ENCODE data around the gene TACO1. TPM values are rescaled to one million over a fixed set of nuclear protein-coding genes. Genes with fewer than 3 reads are reported as not detected.

The TACO1 gene
- total and polyA plus RNA-seq, 2 donors from 2014 or later, result 18.4 to 80.1 TPM

- FAIRE-seq (no peak), DNase-seq (no peak)
- Histone ChIP-seq H3K4me1 (ENCODE audit: control insufficient read depth in 2 of 3, insufficient read depth in 2 of 3, low read depth in 1 of 3, low read length in 3 of 3) (no peaks in the 10 kb centered on the region), H3K27me3 (ENCODE audit: control insufficient read depth, insufficient read depth, low read length) (no peaks in the 10 kb centered on the region), H3K27ac (ENCODE audit: low read depth in 2 of 2, low read length in 2 of 2) (no peak overlapping the region), H3K4me3 (ENCODE audit: low read length in 3 of 3) (no peak overlapping the region), H3K9me3 (ENCODE audit: control insufficient read depth in 2 of 3, insufficient read depth in 1 of 3, low read length in 3 of 3) (no peaks in the 10 kb centered on the region), H3K36me3 (ENCODE audit: control insufficient read depth in 2 of 3, insufficient read depth in 3 of 3, low read length in 3 of 3) (peaks cover 0 to 19% (median 11%) of the 10 kb centered on the region in 3 donors), H3K9ac (ENCODE audit: low read length in 3 of 3) (no peak overlapping the region)
- no peak for TF ChIP-seq CTCF (IDR thresholded peaks at IDR 0.05; ENCODE audit: borderline replicate concordance, extremely low read depth, insufficient read depth)
- intact Hi-C loops (cut with DNase I), result no loop called here
These were observed 41.2 kb downstream of the TACO1 start for GRCh38 chr17:63641692-63642448.

- Histone ChIP-seq H3K36me3 (ENCODE audit: control insufficient read depth in 2 of 3, insufficient read depth in 3 of 3, low read length in 3 of 3) (peaks cover 0 to 17% (median 17%) of the 10 kb centered on the region in 3 donors), H3K4me3 (ENCODE audit: low read length in 3 of 3) (no peak overlapping the region), H3K4me1 (ENCODE audit: control insufficient read depth in 2 of 3, insufficient read depth in 2 of 3, low read depth in 1 of 3, low read length in 3 of 3) (no peaks in the 10 kb centered on the region), H3K9ac (ENCODE audit: low read length in 3 of 3) (no peak overlapping the region), H3K27ac (ENCODE audit: low read depth in 2 of 2, low read length in 2 of 2) (no peak overlapping the region), H3K9me3 (ENCODE audit: control insufficient read depth in 2 of 3, insufficient read depth in 1 of 3, low read length in 3 of 3) (no peaks in the 10 kb centered on the region), H3K27me3 (ENCODE audit: control insufficient read depth, insufficient read depth, low read length) (no peaks in the 10 kb centered on the region)
- FAIRE-seq, result no peak
- intact Hi-C loops (cut with DNase I), result no loop called here
- no peak for DNase-seq
- TF ChIP-seq CTCF (IDR thresholded peaks at IDR 0.05; ENCODE audit: borderline replicate concordance, extremely low read depth, insufficient read depth), result no peak
These were observed 44.2 kb downstream of the TACO1 start for GRCh38 chr17:63644846-63645245.

GRCh38 chr17:63645775-63646487, 45.2 kb downstream of the TACO1 start:
- Histone ChIP-seq H3K9ac (ENCODE audit: low read length in 3 of 3) (no peak overlapping the region), H3K27me3 (ENCODE audit: control insufficient read depth, insufficient read depth, low read length) (no peaks in the 10 kb centered on the region), H3K4me1 (ENCODE audit: control insufficient read depth in 2 of 3, insufficient read depth in 2 of 3, low read depth in 1 of 3, low read length in 3 of 3) (no peaks in the 10 kb centered on the region), H3K27ac (ENCODE audit: low read depth in 2 of 2, low read length in 2 of 2) (no peak overlapping the region), H3K4me3 (ENCODE audit: low read length in 3 of 3) (no peak overlapping the region), H3K36me3 (ENCODE audit: control insufficient read depth in 2 of 3, insufficient read depth in 3 of 3, low read length in 3 of 3) (peaks cover 0 to 17% (median 17%) of the 10 kb centered on the region in 3 donors), H3K9me3 (ENCODE audit: control insufficient read depth in 2 of 3, insufficient read depth in 1 of 3, low read length in 3 of 3) (no peaks in the 10 kb centered on the region)
- FAIRE-seq (no peak), DNase-seq (no peak)
- intact Hi-C loops (cut with DNase I), result no loop called here
- TF ChIP-seq CTCF (IDR thresholded peaks at IDR 0.05; ENCODE audit: borderline replicate concordance, extremely low read depth, insufficient read depth), result no peak
